Vein endothelial cell (primary cell): ENCODE measurements around the gene CAPRIN1. TPM values are rescaled to one million over a fixed set of nuclear protein-coding genes. Genes with fewer than 3 reads are reported as not detected.

Experiments
- total RNA-seq: library from RNA; depleted of rRNA; stranded (reverse); fragments of >200 nt; gene quantifications from 2 replicates; pipeline ENCODE4 v1.2.3, GENCODE V29; 2012

The CAPRIN1 gene, protein sequence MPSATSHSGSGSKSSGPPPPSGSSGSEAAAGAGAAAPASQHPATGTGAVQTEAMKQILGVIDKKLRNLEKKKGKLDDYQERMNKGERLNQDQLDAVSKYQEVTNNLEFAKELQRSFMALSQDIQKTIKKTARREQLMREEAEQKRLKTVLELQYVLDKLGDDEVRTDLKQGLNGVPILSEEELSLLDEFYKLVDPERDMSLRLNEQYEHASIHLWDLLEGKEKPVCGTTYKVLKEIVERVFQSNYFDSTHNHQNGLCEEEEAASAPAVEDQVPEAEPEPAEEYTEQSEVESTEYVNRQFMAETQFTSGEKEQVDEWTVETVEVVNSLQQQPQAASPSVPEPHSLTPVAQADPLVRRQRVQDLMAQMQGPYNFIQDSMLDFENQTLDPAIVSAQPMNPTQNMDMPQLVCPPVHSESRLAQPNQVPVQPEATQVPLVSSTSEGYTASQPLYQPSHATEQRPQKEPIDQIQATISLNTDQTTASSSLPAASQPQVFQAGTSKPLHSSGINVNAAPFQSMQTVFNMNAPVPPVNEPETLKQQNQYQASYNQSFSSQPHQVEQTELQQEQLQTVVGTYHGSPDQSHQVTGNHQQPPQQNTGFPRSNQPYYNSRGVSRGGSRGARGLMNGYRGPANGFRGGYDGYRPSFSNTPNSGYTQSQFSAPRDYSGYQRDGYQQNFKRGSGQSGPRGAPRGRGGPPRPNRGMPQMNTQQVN
- 227 and 287 TPM in 2 replicates for total RNA-seq

DNA sequence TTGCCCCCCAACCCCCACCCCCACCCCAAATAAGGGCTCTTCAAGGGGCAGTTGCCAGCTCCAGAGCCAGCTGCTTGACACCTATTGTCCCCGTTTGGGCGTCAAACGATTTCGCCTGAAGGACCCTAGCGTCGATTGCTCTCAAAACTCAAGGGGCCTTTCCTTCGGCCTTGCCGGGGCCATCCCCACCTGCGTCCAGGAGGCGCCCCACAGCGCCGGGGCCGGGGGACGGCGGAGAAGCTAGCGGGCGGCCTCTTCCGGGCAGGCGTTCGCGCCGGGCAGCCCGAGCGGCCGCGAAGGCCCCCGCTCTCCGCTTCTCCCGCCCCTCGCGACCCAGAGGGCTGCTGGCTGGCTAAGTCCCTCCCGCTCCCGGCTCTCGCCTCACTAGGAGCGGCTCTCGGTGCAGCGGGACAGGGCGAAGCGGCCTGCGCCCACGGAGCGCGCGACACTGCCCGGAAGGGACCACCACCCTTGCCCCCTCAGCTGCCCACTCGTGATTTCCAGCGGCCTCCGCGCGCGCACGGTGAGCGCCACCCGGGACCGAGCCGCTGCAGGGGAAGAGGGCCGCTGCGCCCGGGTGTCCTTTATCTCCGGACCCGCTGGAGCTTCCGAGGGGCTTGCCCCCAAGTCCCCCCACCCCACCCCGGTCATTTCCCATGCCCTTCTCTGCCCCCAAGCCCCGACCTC is at the start of gene CAPRIN1:
Gene CAPRIN1, plus strand, starts transcription at position 383 of the 687 bp plus-strand sequence. CDS start 690 bp downstream, outside the sequence.

DNA sequence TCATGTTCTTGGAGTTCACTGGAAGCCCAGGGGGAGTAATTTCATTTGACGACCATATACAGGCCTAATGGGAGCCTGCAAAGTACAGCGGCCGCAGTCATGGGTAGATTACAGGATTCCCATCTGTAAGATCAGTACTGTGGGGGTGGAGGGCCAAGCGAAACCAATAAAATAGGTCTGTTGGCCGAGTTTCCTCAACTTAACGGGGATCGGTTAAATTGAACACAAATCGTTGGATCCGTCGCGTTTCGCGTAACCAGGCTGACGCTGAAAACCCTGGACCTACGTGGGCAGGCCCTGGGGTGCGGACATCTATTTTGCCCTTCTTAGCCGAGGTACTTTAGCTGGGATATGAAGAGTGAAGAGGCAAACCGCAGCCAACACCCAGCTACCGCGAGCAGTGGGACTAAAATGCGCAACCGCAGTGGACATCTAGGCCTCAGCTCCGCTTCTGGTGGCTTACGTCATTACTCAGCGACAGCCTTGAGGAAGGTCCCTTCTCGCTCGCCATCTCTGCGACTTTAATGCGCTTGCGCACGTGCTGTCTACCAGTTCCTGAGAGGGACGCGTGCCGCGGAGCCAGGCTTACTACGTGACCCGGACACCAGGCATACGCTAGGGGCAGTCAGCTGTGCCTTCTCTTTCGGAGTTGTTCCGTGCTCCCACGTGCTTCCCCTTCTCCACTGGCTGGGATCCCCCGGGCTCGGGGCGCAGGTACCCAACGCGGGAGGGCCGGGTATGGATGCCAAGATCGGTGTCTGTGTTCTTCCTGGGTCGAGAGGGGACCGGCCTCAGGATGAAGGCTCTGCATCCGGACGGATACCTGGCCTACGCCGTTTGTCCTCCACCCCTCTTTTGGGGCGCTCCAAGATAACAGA is 53.8 kb downstream of the CAPRIN1 start, which contains the start of gene NAT10:
Gene NAT10, plus strand, starts transcription at position 551 of the 878 bp plus-strand sequence. CDS start 2,597 bp downstream, outside the sequence.

Other genes with a start within 250 kb of the CAPRIN1 start
- gene LMO2, start 159.7 kb upstream of the CAPRIN1 start, total RNA-seq = 43.8 and 50.6 TPM in 2 replicates
- 35.3 and 36.9 TPM in 2 replicates for gene NAT10, start 53.9 kb downstream of the CAPRIN1 start, total RNA-seq